ENCODE data around the gene KIF2C.
"Not testable (repeated sequence)": the region's sequence is repeated elsewhere in the genome, so short reads cannot be mapped to it uniquely, and the experiment has no call there.

DNA sequence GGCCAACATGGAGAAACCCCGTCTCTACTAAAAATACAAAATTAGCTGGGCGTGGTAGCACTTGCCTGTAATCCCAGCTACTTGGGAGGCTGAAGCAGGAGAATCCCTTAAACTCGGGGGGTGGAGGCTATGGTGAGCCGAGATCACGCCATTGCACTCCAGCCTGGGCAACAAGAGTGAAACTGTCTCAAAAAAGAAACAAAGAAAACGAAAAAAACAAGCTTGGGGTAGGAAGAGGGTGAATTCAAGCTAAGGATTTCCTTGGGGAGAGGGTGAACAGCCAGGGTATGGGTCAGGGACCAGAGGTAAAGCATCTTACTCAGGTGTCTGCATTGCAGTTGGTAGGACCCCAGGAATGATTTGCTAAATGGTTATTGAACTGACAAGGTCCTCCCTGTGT, 26.8 kb downstream of the KIF2C start:
- TF ChIP-seq, protein P1, sequence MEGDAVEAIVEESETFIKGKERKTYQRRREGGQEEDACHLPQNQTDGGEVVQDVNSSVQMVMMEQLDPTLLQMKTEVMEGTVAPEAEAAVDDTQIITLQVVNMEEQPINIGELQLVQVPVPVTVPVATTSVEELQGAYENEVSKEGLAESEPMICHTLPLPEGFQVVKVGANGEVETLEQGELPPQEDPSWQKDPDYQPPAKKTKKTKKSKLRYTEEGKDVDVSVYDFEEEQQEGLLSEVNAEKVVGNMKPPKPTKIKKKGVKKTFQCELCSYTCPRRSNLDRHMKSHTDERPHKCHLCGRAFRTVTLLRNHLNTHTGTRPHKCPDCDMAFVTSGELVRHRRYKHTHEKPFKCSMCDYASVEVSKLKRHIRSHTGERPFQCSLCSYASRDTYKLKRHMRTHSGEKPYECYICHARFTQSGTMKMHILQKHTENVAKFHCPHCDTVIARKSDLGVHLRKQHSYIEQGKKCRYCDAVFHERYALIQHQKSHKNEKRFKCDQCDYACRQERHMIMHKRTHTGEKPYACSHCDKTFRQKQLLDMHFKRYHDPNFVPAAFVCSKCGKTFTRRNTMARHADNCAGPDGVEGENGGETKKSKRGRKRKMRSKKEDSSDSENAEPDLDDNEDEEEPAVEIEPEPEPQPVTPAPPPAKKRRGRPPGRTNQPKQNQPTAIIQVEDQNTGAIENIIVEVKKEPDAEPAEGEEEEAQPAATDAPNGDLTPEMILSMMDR (conservative IDR thresholded peaks at IDR 0.05; ENCODE audit: low read length) = not testable (repeated sequence)
- TF ChIP-seq EZH2phosphoT487 (IDR thresholded peaks at IDR 0.05; ENCODE audit: borderline replicate concordance, low read depth, low read length) = not testable (repeated sequence)

Data from OCI-LY7 (cell line).